ENCODE data around the gene KAT6B.

The KAT6B gene

DNA sequence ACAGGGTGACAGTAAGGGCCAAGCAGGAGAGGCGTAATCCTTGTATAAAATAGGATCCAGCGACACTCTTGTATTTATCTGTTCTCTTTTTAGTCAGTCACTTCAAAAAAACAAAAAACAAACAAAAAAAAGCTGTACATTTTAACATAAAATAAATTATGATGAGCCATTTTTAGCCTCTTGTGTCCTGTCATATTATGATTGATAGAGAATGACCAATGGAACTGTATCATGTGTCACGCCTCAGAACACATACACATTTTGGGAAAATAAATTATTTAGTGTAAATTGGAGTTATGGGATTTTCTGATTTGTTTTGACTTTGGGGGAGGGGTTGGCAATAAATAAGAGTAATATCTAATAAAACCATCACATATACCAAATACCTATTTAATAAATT lies 205.7 kb downstream of the KAT6B start:
- no peak for DNase-seq (ENCODE audit: low spot score)
- TF ChIP-seq, protein P1, sequence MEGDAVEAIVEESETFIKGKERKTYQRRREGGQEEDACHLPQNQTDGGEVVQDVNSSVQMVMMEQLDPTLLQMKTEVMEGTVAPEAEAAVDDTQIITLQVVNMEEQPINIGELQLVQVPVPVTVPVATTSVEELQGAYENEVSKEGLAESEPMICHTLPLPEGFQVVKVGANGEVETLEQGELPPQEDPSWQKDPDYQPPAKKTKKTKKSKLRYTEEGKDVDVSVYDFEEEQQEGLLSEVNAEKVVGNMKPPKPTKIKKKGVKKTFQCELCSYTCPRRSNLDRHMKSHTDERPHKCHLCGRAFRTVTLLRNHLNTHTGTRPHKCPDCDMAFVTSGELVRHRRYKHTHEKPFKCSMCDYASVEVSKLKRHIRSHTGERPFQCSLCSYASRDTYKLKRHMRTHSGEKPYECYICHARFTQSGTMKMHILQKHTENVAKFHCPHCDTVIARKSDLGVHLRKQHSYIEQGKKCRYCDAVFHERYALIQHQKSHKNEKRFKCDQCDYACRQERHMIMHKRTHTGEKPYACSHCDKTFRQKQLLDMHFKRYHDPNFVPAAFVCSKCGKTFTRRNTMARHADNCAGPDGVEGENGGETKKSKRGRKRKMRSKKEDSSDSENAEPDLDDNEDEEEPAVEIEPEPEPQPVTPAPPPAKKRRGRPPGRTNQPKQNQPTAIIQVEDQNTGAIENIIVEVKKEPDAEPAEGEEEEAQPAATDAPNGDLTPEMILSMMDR (IDR thresholded peaks at IDR 0.05; ENCODE audit: extremely low read depth, missing control alignments): no peak

DNA sequence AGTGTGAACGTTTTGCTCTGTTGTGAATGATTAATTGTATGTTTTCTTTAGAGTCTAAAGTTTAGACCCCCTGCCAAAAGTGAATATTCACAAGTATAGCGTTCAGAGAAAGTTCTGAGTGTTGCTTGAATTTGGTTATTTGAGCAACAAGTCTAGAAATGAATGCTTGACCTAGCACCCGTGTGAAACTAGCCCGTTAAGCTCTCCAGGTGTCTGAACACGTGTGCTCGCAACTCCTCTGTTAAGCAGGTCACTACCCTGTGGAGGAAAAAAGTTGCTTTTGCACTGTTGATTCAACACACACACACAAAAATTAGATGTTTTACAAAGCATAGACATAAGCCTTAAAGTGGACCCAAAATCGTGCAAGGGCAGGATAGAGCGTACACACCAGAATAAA lies 206.4 kb downstream of the KAT6B start:
- no peak for DNase-seq (ENCODE audit: low spot score)
- TF ChIP-seq, protein P1 (IDR thresholded peaks at IDR 0.05; ENCODE audit: extremely low read depth, missing control alignments): no peak

DNA sequence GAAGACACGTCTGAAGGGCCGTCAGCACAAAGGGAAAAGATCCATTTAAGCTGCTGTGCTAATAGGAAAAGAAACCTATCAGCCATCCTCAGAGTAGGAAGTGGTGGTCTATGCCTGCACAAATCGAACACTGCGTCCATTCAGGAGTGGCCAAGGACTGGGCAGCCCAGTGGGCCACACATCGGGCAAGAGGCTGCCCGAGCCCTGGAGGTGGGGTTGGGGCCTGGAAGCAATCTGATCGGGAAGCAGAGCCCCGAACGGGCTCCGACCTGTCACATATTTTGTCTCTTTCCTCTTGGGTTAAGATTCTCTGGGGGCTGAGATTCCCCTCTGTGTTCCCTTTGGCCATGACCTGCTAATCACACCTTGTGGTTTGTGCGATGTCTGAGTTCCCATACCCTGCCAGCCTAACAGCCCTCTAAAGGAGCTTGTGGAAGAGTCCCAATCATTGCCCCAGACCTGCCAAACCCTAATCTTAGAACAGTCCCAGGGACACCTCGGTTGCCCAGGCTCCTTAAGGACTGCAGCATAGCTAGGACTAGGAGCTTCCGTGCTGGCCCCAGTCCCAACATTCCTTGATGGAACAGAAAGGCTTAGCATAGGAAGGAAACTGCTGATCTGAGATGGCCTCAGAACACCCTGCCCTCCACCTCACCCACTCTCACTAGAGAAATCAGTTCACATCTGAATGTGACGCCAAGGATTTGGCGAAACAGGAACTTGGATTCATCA lies 207.2 kb downstream of the KAT6B start:
- TF ChIP-seq, protein P1 (IDR thresholded peaks at IDR 0.05; ENCODE audit: extremely low read depth, missing control alignments): no peak
- DNase-seq (ENCODE audit: low spot score): no peak

DNA sequence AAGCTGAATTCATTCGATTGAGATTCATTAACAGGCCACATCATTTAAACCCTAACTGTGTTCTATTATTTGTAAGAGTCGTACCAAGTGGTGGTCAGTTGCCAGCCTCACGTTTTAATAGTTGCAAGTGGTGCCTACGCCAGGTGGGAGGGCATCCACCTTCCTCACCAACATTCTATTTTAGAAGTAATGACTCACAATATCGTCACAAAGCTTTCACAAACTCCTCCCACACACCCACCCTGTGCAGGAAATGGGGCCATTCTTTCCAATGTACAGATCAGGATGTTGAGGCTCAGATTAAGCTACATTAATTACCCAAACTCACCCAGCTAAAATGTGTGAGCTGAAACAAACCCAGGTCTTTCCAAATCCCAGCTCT lies 207.7 kb downstream of the KAT6B start:
- TF ChIP-seq, protein P1 (IDR thresholded peaks at IDR 0.05; ENCODE audit: extremely low read depth, missing control alignments): no peak
- no peak for DNase-seq (ENCODE audit: low spot score)

DNA sequence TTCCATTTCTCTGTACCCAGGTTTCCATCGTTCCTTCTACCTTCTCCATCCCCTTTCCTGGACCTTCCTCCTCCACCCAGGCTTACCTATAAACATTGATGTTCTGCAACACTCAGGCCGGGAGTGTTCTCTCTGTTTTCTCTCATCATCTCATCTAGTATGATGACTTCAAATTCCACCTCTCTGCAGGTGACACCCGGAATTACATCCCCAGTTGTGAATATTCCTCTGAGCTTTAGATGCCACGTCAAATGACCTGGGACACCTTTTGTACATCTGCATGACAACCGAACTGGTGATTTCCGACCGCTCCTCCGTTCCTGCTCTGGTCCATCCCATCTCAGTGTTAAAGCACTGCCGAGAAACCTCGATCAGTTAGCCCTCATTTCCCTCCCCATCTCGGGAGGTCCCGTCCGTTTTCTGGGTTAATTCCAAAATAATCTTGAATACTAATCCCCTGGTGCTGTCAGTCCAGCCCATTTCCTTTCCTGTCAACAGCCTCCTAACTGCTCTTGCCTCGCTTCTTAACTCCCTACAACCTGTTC lies 208.4 kb downstream of the KAT6B start:
- TF ChIP-seq, protein P1 (IDR thresholded peaks at IDR 0.05; ENCODE audit: extremely low read depth, missing control alignments): no peak
- DNase-seq (ENCODE audit: low spot score): no peak

DNA sequence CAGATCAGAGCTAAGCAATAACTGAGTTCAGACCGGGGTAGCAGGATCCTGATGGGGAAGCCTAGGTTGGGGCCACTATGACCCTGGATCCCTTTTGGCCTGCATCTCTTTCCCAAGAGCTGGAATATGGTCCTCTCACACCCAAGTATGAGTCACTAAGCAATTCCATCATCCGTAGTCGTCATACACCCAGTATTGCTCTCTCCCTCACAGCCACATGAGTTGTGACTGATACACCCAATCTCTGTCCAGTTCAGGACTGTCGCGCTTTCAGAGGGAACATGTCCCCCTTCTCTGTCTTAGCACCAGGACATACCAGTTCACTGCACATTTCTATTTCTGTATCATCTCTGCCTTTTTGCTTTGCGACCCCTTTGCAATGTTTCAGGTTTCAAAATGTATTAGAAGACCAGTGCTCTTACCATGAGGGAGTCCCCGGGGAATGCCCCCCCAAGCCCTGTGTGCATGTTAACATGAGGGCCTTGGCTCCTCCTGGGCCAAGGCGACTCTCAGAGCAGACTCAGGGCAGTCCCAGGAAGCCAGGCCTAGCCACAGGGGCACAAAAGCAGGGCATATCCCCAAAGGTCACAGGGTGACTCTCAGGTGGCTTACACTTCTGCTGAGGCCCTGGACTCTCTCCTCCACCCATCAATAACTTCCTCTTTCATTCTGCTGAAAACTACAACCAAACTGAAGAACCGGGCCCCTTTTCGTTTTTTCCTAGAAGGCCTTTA lies 209.7 kb downstream of the KAT6B start:
- peak; percentile 74 for DNase-seq (ENCODE audit: low spot score)
- TF ChIP-seq, protein P1 (IDR thresholded peaks at IDR 0.05; ENCODE audit: extremely low read depth, missing control alignments): no peak

Data from GM20000 (cell line).